ENCODE data around the gene COPG2. TPM values are rescaled to one million over a fixed set of nuclear protein-coding genes. Genes with fewer than 3 reads are reported as not detected.

The COPG2 gene
- total RNA-seq, 1 experiment from 2014 or later, result 17.6 TPM

GRCh38 chr7:130655286-130655685, 13.3 kb downstream of the COPG2 start:
- Histone ChIP-seq H3K4me1 (ENCODE audit: insufficient read depth, low read length, poor library complexity, severe bottlenecking) (no peaks in the 10 kb centered on the region), H3K9me3 (ENCODE audit: low read depth, low read length, poor library complexity, severe bottlenecking) (no peaks in the 10 kb centered on the region), H3K36me3 (ENCODE audit: insufficient read depth, low read length, poor library complexity, severe bottlenecking) (no peaks in the 10 kb centered on the region), H3K27ac (ENCODE audit: low read depth, low read length, poor library complexity, severe bottlenecking) (no peak overlapping the region), H3K27me3 (replicated peaks; ENCODE audit: insufficient read depth, low read depth, low read length, poor library complexity) (no peaks in the 10 kb centered on the region), H3K4me3 (ENCODE audit: low read depth, low read length, poor library complexity, severe bottlenecking) (no peak overlapping the region)
- no peak for TF ChIP-seq EZH2 (IDR thresholded peaks at IDR 0.05; ENCODE audit: borderline replicate concordance, low read depth, low read length, poor library complexity, severe bottlenecking)
- TF ChIP-seq CTCF (conservative IDR thresholded peaks at IDR 0.05; ENCODE audit: low read depth, low read length), result no peak
- no peak for DNase-seq (ENCODE audit: low spot score)
- BruUV-seq (replicated peaks), result no TSS peak
- intact Hi-C loops (cut with micrococcal nuclease; ENCODE audit: unreplicated experiment), result no loop called here
- POLR2A ChIA-PET (ENCODE audit: low non-redundant PET), result no interaction called here
- CTCF ChIA-PET, result no interaction called here

GRCh38 chr7:130654850-130655249, 13.7 kb downstream of the COPG2 start:
- Histone ChIP-seq H3K36me3 (ENCODE audit: insufficient read depth, low read length, poor library complexity, severe bottlenecking) (no peaks in the 10 kb centered on the region), H3K9me3 (ENCODE audit: low read depth, low read length, poor library complexity, severe bottlenecking) (no peaks in the 10 kb centered on the region), H3K27ac (ENCODE audit: low read depth, low read length, poor library complexity, severe bottlenecking) (no peak overlapping the region), H3K4me3 (ENCODE audit: low read depth, low read length, poor library complexity, severe bottlenecking) (no peak overlapping the region), H3K27me3 (replicated peaks; ENCODE audit: insufficient read depth, low read depth, low read length, poor library complexity) (no peaks in the 10 kb centered on the region), H3K4me1 (ENCODE audit: insufficient read depth, low read length, poor library complexity, severe bottlenecking) (no peaks in the 10 kb centered on the region)
- no TSS peak for BruUV-seq (replicated peaks)
- POLR2A ChIA-PET (ENCODE audit: low non-redundant PET), result no interaction called here
- intact Hi-C loops (cut with micrococcal nuclease; ENCODE audit: unreplicated experiment), result no loop called here
- DNase-seq (ENCODE audit: low spot score), result no peak
- CTCF ChIA-PET, result no interaction called here
- TF ChIP-seq CTCF (conservative IDR thresholded peaks at IDR 0.05; ENCODE audit: low read depth, low read length), result no peak
- TF ChIP-seq EZH2 (IDR thresholded peaks at IDR 0.05; ENCODE audit: borderline replicate concordance, low read depth, low read length, poor library complexity, severe bottlenecking), result no peak

- ChIA-PET CTCF (no interaction called here), POLR2A (ENCODE audit: low non-redundant PET) (no interaction called here)
- TF ChIP-seq CTCF (conservative IDR thresholded peaks at IDR 0.05; ENCODE audit: low read depth, low read length) (no peak), EZH2 (IDR thresholded peaks at IDR 0.05; ENCODE audit: borderline replicate concordance, low read depth, low read length, poor library complexity, severe bottlenecking) (no peak)
- Histone ChIP-seq H3K9me3 (ENCODE audit: low read depth, low read length, poor library complexity, severe bottlenecking) (no peaks in the 10 kb centered on the region), H3K27ac (ENCODE audit: low read depth, low read length, poor library complexity, severe bottlenecking) (no peak overlapping the region), H3K36me3 (ENCODE audit: insufficient read depth, low read length, poor library complexity, severe bottlenecking) (peaks cover 3% of the 10 kb centered on the region), H3K4me3 (ENCODE audit: low read depth, low read length, poor library complexity, severe bottlenecking) (no peak overlapping the region), H3K27me3 (replicated peaks; ENCODE audit: insufficient read depth, low read depth, low read length, poor library complexity) (no peaks in the 10 kb centered on the region), H3K4me1 (ENCODE audit: insufficient read depth, low read length, poor library complexity, severe bottlenecking) (no peaks in the 10 kb centered on the region)
- intact Hi-C loops (cut with micrococcal nuclease; ENCODE audit: unreplicated experiment), result no loop called here
- DNase-seq (ENCODE audit: low spot score), result no peak
- no TSS peak for BruUV-seq (replicated peaks)
Observed at GRCh38 chr7:130650611-130651120, 17.9 kb downstream of the COPG2 start.
